ENCODE data around the gene GBGT1.

GRCh38 chr9:133204335-133204992, 40.8 kb upstream of the GBGT1 start:
- TF ChIP-seq POLR2A (IDR thresholded peaks at IDR 0.05; ENCODE audit: low read depth, low read length) = no peak
- TF ChIP-seq CTCF (conservative IDR thresholded peaks at IDR 0.05; ENCODE audit: low read depth, low read length) = no peak
